GM10248 (cell line): ENCODE results near the gene GPSM1.

Source experiments
- CTCF ChIA-PET: fragments of 300-600 bp; sonication (Branson Sonifier 250); formaldehyde crosslinking; extraction: SDS; loops from one replicate; lab custom pipeline; 2021; ENCODE audit warnings: antibody characterized with exemption; lab: Yijun Ruan, JAX
- POLR2A ChIA-PET: fragments of 350-650 bp; sonication (Branson Sonifier 250); formaldehyde crosslinking; extraction: SDS; loops from one replicate; lab custom pipeline; 2020; ENCODE audit warnings: antibody characterized with exemption; lab: Yijun Ruan, JAX
- DNase-seq: peaks from one replicate; pipeline ENCODE4 v3.0.0; 2012; ENCODE audit errors: extremely low spot score
- TF ChIP-seq, protein P1 (sequence below): IDR thresholded peaks from 2 replicates; pipeline ENCODE4 v1.5.1; 2012; ENCODE audit warnings: mild to moderate bottlenecking, low read depth; ENCODE audit errors: extremely low read depth, missing control alignments, control extremely low read depth

The GPSM1 gene

DNA sequence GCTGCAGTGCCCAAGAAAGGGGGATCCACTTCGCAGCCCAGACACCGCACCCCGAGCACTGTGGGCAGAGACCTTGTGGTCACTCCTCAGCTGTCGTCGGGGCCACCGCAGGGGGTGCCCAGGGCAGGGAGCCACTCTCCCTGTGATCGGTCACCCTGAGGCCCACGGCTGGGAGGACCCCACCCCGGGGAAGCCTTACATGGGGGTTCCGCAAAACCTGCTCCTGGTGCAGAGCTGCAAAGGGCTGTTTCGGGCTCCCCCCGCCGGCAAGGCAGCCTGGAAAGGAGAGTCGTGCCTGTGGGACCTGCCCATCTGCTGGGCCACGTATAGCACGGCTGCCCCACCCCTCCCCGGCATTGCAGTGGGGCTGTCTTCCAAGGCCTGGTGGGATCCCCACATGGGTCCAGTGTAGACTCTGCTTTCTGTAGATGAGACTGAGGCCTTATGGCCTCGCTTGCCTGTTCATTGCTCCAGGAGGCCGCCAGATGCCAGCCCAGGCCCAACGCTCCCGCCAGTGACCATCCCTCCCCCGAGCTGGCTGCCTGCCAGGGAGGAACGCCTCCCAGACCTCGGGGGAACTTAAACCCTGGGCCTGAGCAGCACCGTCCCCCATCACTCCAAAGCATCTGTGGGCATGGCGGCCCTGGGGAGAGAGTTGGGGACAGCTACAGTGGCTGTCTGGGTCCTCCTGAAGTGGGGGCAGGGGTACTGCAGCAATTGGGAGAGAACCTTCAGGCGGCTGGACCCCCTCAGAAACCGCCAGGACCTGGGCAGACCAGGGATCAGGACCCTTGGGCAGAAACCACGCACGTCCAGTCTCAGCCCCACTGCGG is 37.8 kb downstream of the GPSM1 start:
- CTCF ChIA-PET, result interaction anchor here (1.6 to 3.2 kb wide), 4 partner anchors 11 to 39 kb away, joined by 3 to 17 read pairs (median 6); no protein-coding TSS in a partner anchor
- POLR2A ChIA-PET, result no interaction called here
- no peak for DNase-seq
- TF ChIP-seq, protein P1, sequence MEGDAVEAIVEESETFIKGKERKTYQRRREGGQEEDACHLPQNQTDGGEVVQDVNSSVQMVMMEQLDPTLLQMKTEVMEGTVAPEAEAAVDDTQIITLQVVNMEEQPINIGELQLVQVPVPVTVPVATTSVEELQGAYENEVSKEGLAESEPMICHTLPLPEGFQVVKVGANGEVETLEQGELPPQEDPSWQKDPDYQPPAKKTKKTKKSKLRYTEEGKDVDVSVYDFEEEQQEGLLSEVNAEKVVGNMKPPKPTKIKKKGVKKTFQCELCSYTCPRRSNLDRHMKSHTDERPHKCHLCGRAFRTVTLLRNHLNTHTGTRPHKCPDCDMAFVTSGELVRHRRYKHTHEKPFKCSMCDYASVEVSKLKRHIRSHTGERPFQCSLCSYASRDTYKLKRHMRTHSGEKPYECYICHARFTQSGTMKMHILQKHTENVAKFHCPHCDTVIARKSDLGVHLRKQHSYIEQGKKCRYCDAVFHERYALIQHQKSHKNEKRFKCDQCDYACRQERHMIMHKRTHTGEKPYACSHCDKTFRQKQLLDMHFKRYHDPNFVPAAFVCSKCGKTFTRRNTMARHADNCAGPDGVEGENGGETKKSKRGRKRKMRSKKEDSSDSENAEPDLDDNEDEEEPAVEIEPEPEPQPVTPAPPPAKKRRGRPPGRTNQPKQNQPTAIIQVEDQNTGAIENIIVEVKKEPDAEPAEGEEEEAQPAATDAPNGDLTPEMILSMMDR, result no peak

DNA sequence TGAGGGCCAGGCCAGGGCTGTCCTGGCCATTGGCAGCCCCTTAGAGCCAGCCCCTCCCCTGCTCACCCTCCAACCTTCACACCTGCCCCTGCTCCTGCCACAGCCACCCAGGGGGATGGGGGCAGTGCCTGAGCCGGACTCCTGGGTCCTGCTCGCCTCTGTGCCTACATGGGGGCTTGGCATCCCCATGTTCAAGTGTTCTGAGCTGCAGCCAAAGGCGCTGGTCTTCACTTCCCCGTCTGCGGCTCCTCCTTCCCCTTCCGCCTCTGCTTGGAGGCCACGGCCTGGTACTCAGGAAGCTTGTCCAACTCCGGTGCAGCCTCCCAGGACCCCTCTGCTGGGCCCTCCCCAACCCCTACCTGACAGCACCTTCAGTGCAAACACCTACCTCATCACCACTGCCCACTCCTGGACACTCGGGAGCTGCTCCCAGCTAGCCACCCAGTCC is 38.5 kb downstream of the GPSM1 start:
- no peak for DNase-seq
- CTCF ChIA-PET, result interaction anchor here (1.6 to 1.8 kb wide), 4 partner anchors 12 to 38 kb away, joined by 3 to 6 read pairs (median 5); no protein-coding TSS in a partner anchor
- TF ChIP-seq, protein P1, result no peak
- POLR2A ChIA-PET, result no interaction called here

DNA sequence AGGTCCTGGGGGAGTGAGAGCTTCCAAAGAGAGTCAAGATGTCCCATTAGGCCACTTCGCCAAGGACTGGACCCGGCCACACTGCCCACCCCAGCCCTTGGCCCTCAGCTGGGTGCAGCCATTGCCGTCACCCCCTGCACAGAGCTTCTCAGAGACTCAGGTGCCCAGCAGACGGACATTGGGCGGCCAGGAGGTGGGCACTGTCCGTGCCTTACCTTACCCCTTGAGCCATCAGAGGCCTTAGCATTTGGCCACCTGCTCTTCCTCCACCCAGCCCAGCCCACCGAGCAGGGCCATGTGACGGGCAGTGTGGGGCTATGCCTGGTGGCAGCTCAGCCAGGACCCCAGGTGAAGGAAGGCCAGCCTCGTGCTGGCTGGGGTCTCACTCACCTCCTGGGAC is 39.5 kb downstream of the GPSM1 start:
- CTCF ChIA-PET, result interaction anchor here (1.6 to 1.8 kb wide), 4 partner anchors 13 to 37 kb away, joined by 3 to 6 read pairs (median 5); no protein-coding TSS in a partner anchor
- POLR2A ChIA-PET, result no interaction called here
- TF ChIP-seq, protein P1, result no peak
- no peak for DNase-seq

DNA sequence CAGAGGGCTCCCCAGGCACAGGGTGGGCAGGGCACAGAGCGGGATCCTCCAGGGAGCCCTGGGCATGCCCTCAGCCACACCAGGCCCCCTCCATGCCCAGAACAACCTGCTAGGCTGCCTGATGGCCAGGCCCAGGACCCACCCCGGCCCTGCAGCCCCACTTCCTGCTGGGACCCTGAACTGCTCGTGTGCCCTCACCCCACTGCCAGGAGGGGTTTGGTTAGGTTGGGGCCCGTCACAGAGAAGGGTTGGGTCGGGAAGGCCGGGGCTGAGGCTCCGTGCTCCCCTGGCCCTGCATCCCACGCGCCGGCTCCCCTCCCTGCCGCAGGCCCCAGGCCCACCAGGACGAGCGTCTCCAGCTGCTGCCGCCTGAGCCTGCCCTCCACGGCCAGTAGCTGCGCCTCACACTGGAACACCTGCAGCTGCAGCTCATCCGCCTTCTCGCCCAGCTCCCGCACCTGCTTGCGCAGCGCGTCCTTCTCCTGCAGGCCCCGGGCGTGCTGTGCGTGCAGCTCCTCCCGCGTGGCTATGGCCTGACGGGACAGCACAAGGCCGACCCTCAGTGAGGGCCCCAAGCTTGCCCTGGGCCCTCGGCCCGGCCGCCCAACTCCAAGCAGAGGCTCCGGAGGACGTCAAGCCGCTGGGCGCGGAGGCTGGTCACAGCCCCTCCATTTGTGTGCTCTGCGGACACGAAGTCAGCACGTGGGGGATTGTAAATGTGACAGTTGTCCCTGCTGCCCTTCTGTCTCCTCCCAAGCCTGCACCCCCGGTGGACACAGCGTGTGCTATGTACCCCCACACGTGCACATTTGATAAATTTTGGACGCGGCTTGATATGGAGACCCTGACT is 40.2 kb downstream of the GPSM1 start:
- ChIA-PET POLR2A (no interaction called here), CTCF (interaction anchor here (1.7 to 1.8 kb wide), 3 partner anchors 22 to 34 kb away, joined by 4 to 5 read pairs (median 5); no protein-coding TSS in a partner anchor)
- DNase-seq, result no peak
- TF ChIP-seq, protein P1, result no peak

DNA sequence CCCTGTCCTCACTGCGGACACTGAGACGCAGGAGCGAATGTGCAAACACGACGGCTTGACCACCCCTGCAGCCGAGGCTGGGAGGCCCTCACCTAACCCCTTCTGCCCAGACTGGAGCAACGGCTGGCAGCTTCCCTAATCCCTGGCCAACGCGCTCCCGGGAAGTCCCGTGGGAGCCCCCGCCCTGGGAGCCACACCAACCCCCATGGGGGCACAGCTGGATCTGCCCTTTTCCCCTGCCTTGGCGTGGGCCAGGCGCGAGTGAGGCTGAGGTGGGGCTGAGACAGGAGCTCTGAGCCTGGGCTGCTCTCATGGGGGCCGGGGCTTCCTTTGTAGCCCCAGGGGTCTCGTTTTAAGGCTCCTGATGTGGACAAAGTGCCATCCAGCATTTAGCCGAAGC is 40.9 kb downstream of the GPSM1 start:
- ChIA-PET POLR2A (no interaction called here), CTCF (interaction anchor here (1.7 kb wide), 1 partner anchor 28 kb away, joined by 4 read pairs; no protein-coding TSS in a partner anchor)
- TF ChIP-seq, protein P1, result no peak
- no peak for DNase-seq

DNA sequence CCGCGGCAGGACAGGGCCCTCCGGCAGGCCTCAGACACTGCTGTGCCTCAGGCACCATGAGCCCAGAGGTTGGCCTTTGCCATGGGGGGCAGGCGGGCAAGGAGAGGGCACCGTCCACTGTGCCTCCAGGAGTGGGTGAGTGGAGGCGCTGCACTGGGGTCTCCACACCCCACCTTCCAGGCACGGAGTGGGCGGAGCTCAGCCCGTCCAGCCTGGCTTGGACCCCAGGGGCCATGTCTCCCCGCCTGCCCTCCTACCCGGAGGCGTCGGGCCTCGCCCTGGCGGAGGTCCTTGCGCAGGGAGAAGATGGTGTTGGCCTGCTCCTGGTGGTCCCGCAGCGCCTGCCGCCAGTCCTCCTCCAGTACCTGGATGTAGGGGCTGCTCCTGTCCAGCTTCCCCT is 42.7 kb downstream of the GPSM1 start:
- POLR2A ChIA-PET, result no interaction called here
- TF ChIP-seq, protein P1, result no peak
- DNase-seq, result no peak
- CTCF ChIA-PET, result no interaction called here
